Tibial nerve (tissue), 3 donors: Measurements from ENCODE around the gene TP73.

Experiments used
- CTCF ChIP-seq, 5 experiments: fragments of 200-600 bp in 3 of 5; fragments of 450-650 bp in 2 of 5; sonication (generic) in 3 of 5; IDR thresholded peaks; one replicate each; pipeline ENCODE4 v1.5.1; 2016 to 2019; ENCODE audit warnings: antibody characterized with exemption in 5 of 5, mild to moderate bottlenecking in 3 of 5, moderate library complexity in 2 of 5
- POLR2A ChIP-seq, 2 donors: fragments of 450-650 bp; IDR thresholded peaks; one replicate each; pipeline ENCODE4 v1.6.1; 2017; ENCODE audit warnings: antibody characterized with exemption in 2 of 2, mild to moderate bottlenecking in 2 of 2, moderate library complexity in 2 of 2

GRCh38 chr1:3711780-3712451 is 59.6 kb downstream of the TP73 start:
- no peak for TF ChIP-seq POLR2A (IDR thresholded peaks at IDR 0.05)
- no peak for TF ChIP-seq CTCF (IDR thresholded peaks at IDR 0.05)
